ENCODE data around the gene TFDP1.

GRCh38 chr13:113537205-113537604 lies 47.3 kb upstream of the TFDP1 start:
- TF ChIP-seq, protein P1, sequence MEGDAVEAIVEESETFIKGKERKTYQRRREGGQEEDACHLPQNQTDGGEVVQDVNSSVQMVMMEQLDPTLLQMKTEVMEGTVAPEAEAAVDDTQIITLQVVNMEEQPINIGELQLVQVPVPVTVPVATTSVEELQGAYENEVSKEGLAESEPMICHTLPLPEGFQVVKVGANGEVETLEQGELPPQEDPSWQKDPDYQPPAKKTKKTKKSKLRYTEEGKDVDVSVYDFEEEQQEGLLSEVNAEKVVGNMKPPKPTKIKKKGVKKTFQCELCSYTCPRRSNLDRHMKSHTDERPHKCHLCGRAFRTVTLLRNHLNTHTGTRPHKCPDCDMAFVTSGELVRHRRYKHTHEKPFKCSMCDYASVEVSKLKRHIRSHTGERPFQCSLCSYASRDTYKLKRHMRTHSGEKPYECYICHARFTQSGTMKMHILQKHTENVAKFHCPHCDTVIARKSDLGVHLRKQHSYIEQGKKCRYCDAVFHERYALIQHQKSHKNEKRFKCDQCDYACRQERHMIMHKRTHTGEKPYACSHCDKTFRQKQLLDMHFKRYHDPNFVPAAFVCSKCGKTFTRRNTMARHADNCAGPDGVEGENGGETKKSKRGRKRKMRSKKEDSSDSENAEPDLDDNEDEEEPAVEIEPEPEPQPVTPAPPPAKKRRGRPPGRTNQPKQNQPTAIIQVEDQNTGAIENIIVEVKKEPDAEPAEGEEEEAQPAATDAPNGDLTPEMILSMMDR (conservative IDR thresholded peaks at IDR 0.05 in 1 of 2, IDR thresholded peaks at IDR 0.05 in 1 of 2; ENCODE audit: low read depth in 1 of 2, low read length in 2 of 2), result no peak
- no peak for TF ChIP-seq EZH2 (IDR thresholded peaks at IDR 0.05; ENCODE audit: low read length, missing control alignments)

All from fibroblast of lung (primary cell).